ENCODE measurements around the gene PAX7.

GRCh38 chr1:18670121-18670867 is 39.6 kb downstream of the PAX7 start:
- TF ChIP-seq CTCF (IDR thresholded peaks at IDR 0.05) (no peak), ZFX (IDR thresholded peaks at IDR 0.05; ENCODE audit: borderline replicate concordance) (no peak)
